ENCODE results near the gene TOM1L2. TPM values are rescaled to one million over a fixed set of nuclear protein-coding genes. Genes with fewer than 3 reads are reported as not detected.

Gene TOM1L2
- total and polyA plus RNA-seq, 2 experiments from 2014 or later: 21.5 to 29.6 TPM

GRCh38 chr17:17819561-17819995 is 152.6 kb downstream of the TOM1L2 start:
- Histone ChIP-seq H4K20me1 (ENCODE audit: insufficient read depth, poor library complexity, severe bottlenecking) (peaks cover 40% of the 10 kb centered on the region), H3K9me2 (replicated peaks; ENCODE audit: insufficient read depth) (no peaks in the 10 kb centered on the region)
- 85% methylated on average over 12 of the region's 12 CpGs for WGBS (ENCODE audit: low lambda C conversion rate, missing lambda C conversion rate)

GRCh38 chr17:17819111-17819510 is 153.1 kb downstream of the TOM1L2 start:
- Histone ChIP-seq H3K9me2 (replicated peaks; ENCODE audit: insufficient read depth) (no peaks in the 10 kb centered on the region), H3K4me1 (ENCODE audit: insufficient read depth) (peaks cover 42% of the 10 kb centered on the region), H3K9me3 (ENCODE audit: low read depth) (no peaks in the 10 kb centered on the region), H2AFZ (no peak overlapping the region), H4K20me1 (ENCODE audit: insufficient read depth, poor library complexity, severe bottlenecking) (peaks cover 40% of the 10 kb centered on the region), H3K36me3 (replicated peaks; ENCODE audit: insufficient read depth, low read depth) (no peaks in the 10 kb centered on the region), H3K4me2 (no peak overlapping the region), H3K4me3 (no peak overlapping the region), H3K27ac (no peak overlapping the region), H3K27me3 (no peaks in the 10 kb centered on the region), H3K79me2 (peaks cover 42% of the 10 kb centered on the region)
- 100% methylated on average over 12 of the region's 12 CpGs for WGBS (ENCODE audit: low lambda C conversion rate, missing lambda C conversion rate)
- TF ChIP-seq CTCF (IDR thresholded peaks at IDR 0.05; ENCODE audit: poor library complexity) (no peak), EZH2 (IDR thresholded peaks at IDR 0.05; ENCODE audit: borderline replicate concordance) (no peak), EZH2phosphoT487 (IDR thresholded peaks at IDR 0.05; ENCODE audit: low read depth, severe bottlenecking, unreplicated experiment) (no peak)
- no peak for DNase-seq (ENCODE audit: low spot score)

More at GRCh38 chr17:17819561-17819995, 152.6 kb downstream of the TOM1L2 start:
- peak; percentile 88 for DNase-seq (ENCODE audit: low spot score)
- Histone ChIP-seq H3K4me3 (no peak overlapping the region), H3K27me3 (no peaks in the 10 kb centered on the region), H3K79me2 (peaks cover 47% of the 10 kb centered on the region), H3K4me2 (no peak overlapping the region), H3K27ac (no peak overlapping the region), H2AFZ (no peak overlapping the region), H3K4me1 (ENCODE audit: insufficient read depth) (peaks cover 47% of the 10 kb centered on the region), H3K9me3 (ENCODE audit: low read depth) (no peaks in the 10 kb centered on the region), H3K36me3 (replicated peaks; ENCODE audit: insufficient read depth, low read depth) (no peaks in the 10 kb centered on the region)
- TF ChIP-seq EZH2phosphoT487 (IDR thresholded peaks at IDR 0.05; ENCODE audit: low read depth, severe bottlenecking, unreplicated experiment): no peak
- no peak for TF ChIP-seq CTCF (IDR thresholded peaks at IDR 0.05; ENCODE audit: poor library complexity)
- no peak for TF ChIP-seq EZH2 (IDR thresholded peaks at IDR 0.05; ENCODE audit: borderline replicate concordance)

- H3K79me2 ChIP-seq: peaks cover 36% of the 10 kb centered on the region
- H3K27ac ChIP-seq: no peak overlapping the region
- no peaks in the 10 kb centered on the region for H3K36me3 ChIP-seq (replicated peaks; ENCODE audit: insufficient read depth, low read depth)
- no peak overlapping the region for H3K4me2 ChIP-seq
- H3K27me3 ChIP-seq: no peaks in the 10 kb centered on the region
- 76% methylated on average over 9 of the region's 10 CpGs for WGBS (ENCODE audit: low lambda C conversion rate, missing lambda C conversion rate)
- H3K9me3 ChIP-seq (ENCODE audit: low read depth): no peaks in the 10 kb centered on the region
- peaks cover 35% of the 10 kb centered on the region for H3K4me1 ChIP-seq (ENCODE audit: insufficient read depth)
- no peak for DNase-seq (ENCODE audit: low spot score)
- no peak for TF ChIP-seq EZH2phosphoT487 (IDR thresholded peaks at IDR 0.05; ENCODE audit: low read depth, severe bottlenecking, unreplicated experiment)
- TF ChIP-seq CTCF (IDR thresholded peaks at IDR 0.05; ENCODE audit: poor library complexity): no peak
- TF ChIP-seq EZH2 (IDR thresholded peaks at IDR 0.05; ENCODE audit: borderline replicate concordance): no peak
- H2AFZ ChIP-seq: no peak overlapping the region
- peaks cover 41% of the 10 kb centered on the region for H4K20me1 ChIP-seq (ENCODE audit: insufficient read depth, poor library complexity, severe bottlenecking)
- H3K4me3 ChIP-seq: no peak overlapping the region
- no peaks in the 10 kb centered on the region for H3K9me2 ChIP-seq (replicated peaks; ENCODE audit: insufficient read depth)
These were observed 154.1 kb downstream of the TOM1L2 start for GRCh38 chr17:17818088-17818526.
